ENCODE data around the gene SYNPR.

GRCh38 chr3:63557912-63558311 lies 279.8 kb downstream of the SYNPR start:
- no peak for TF ChIP-seq CTCF (IDR thresholded peaks at IDR 0.05)
- no peak for TF ChIP-seq POLR2A (IDR thresholded peaks at IDR 0.05)
